DMS 273 (cell line): ENCODE results near the gene SERINC4.
"Not testable (repeated sequence)": the region's sequence is repeated elsewhere in the genome, so short reads cannot be mapped to it uniquely, and the experiment has no call there.

ENCODE experiments used
- DNase-seq: peaks from one replicate; lab custom pipeline; 2025; ENCODE audit not compliant: unreplicated experiment; lab: John Stamatoyannopoulos, UW

The SERINC4 gene

GRCh38 chr15:43799945-43800285, at the start of gene SERINC4:
TSS of gene SERINC4 (minus strand) at chr15:43800220. CDS start at chr15:43799986, 234 bp downstream.
- DNase-seq = peak; percentile 24

- no peak for DNase-seq
Observed at GRCh38 chr15:43845421-43845820, 45.4 kb upstream of the SERINC4 start.

GRCh38 chr15:43832485-43832884, 32.5 kb upstream of the SERINC4 start:
- DNase-seq = not testable (repeated sequence)

GRCh38 chr15:43831519-43832052, 31.6 kb upstream of the SERINC4 start:
- not testable (repeated sequence) for DNase-seq

- not testable (repeated sequence) for DNase-seq
Observed at GRCh38 chr15:43830691-43831275, 30.8 kb upstream of the SERINC4 start.

- not testable (repeated sequence) for DNase-seq
Observed at GRCh38 chr15:43829951-43830540, 30.0 kb upstream of the SERINC4 start.

- peak; percentile 19 for DNase-seq
Observed at GRCh38 chr15:43828061-43828657, 28.1 kb upstream of the SERINC4 start.

- peak; percentile 93 for DNase-seq
Observed at GRCh38 chr15:43826508-43827341, 26.7 kb upstream of the SERINC4 start, which contains the start of gene WDR76. TSS of gene WDR76 (plus strand) at chr15:43827002. CDS start at chr15:43827033, 31 bp downstream.

- DNase-seq = no peak
Observed at GRCh38 chr15:43826029-43826507, 26.0 kb upstream of the SERINC4 start.

- not testable (repeated sequence) for DNase-seq
Observed at GRCh38 chr15:43825305-43825704, 25.3 kb upstream of the SERINC4 start.

GRCh38 chr15:43824302-43825246, 24.6 kb upstream of the SERINC4 start, which contains the start of gene MFAP1:
TSS of gene MFAP1 (minus strand) at chr15:43824690. CDS start at chr15:43824569, 121 bp downstream.
- DNase-seq = peak; percentile 96

- no peak for DNase-seq
Observed at GRCh38 chr15:43821505-43821904, 21.5 kb upstream of the SERINC4 start.

GRCh38 chr15:43815064-43815463, 15.0 kb upstream of the SERINC4 start:
- not testable (repeated sequence) for DNase-seq

- no peak for DNase-seq
Observed at GRCh38 chr15:43808960-43809678, 9.1 kb upstream of the SERINC4 start.

GRCh38 chr15:43808435-43808950, 8.5 kb upstream of the SERINC4 start:
- no peak for DNase-seq

GRCh38 chr15:43802676-43803075, 2.7 kb upstream of the SERINC4 start:
- not testable (repeated sequence) for DNase-seq

GRCh38 chr15:43800286-43801141, 494 bp upstream of the SERINC4 start, which contains the start of gene HYPK:
TSS of gene HYPK (plus strand) at chr15:43800599. CDS start at chr15:43800623, 24 bp downstream.
- DNase-seq = peak; percentile 86
